A549 treated with AZD9567 at 1 μM for 4 hours (cell line): ENCODE results near the gene FOXF1. TPM values are rescaled to one million over a fixed set of nuclear protein-coding genes. Genes with fewer than 3 reads are reported as not detected.

Source experiments
- total RNA-seq: library from RNA; stranded (reverse); fragments of 200-300 nt; extraction: Qiagen RNA extraction; gene quantifications from 5 replicates; pipeline ENCODE4 v1.2.3, GENCODE V29; 2022; ENCODE audit not compliant: insufficient read depth

FOXF1 gene
- 0.02 TPM in 1 of 5 replicates, not detected in the others for total RNA-seq

DNA sequence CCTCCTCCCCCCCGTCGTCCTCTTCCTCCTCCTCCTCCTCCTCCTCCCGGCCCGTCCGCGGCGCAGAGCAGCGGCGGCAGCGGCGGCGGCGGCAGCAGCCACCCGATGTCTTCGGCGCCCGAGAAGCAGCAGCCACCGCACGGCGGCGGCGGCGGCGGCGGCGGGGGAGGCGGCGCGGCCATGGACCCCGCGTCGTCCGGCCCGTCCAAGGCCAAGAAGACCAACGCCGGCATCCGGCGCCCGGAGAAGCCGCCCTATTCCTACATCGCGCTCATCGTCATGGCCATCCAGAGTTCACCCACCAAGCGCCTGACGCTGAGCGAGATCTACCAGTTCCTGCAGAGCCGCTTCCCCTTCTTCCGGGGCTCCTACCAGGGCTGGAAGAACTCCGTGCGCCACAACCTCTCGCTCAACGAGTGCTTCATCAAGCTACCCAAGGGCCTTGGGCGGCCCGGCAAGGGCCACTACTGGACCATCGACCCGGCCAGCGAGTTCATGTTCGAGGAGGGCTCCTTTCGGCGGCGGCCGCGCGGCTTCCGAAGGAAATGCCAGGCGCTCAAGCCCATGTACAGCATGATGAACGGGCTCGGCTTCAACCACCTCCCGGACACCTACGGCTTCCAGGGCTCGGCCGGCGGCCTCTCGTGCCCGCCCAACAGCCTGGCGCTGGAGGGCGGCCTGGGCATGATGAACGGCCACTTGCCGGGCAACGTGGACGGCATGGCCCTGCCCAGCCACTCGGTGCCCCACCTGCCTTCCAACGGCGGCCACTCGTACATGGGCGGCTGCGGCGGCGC is at the start of gene FOXF1:
FOXF1 (plus strand) TSS at position 63 of the 797 bp plus-strand sequence; CDS start at position 106, 43 bp downstream.

DNA sequence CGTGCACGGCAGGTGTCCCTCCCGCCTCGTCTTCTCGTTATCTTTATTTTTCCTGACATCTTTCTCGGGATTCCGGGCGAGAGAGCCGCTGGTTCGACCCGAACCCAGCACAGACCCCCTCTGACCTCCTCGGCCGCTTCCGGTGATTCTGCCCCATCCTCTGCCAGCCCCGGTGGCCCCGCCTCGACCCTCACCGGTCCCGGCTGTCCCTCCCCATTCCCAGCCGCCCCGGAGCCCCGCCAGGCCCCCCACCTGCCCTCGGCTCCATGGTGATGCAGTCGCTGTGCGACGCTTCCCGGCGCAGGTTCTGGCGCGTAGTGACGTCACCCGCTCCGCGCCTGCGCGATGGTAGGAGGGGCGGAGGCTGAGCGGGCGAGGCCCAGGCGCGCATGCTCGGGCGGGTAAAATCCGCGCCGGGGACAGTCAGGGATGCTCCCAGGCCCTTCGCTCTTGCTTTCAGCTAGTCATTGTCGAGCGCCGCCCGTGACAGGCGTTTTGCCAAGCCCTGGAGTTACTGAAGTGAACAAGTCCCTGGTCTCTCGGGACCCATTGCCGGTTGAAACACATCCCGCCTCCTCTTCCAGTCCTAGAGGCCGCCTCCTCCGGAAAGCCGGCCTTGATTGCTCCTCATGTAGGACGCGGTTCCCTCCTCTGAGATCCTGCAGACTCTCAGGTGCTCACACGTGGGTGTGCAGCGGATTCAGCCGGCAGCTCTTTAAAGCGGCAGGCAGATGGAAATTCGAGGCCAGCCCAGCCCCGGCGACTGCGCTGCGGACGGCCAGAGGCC is 44.8 kb downstream of the FOXF1 start, which contains the start of gene MTHFSD:
MTHFSD (minus strand) TSS at position 319 of the 787 bp plus-strand sequence; CDS start at position 268, 51 bp downstream.

Other genes with a start within 250 kb of the FOXF1 start
- 10.0 to 11.1 TPM (median 10.7 TPM) in 5 replicates for gene MTHFSD, start 44.7 kb downstream of the FOXF1 start, total RNA-seq
- 4.2 to 5.0 TPM (median 4.9 TPM) in 5 replicates for gene FOXC2, start 56.3 kb downstream of the FOXF1 start, total RNA-seq
- gene FOXL1, start 68.0 kb downstream of the FOXF1 start, total RNA-seq: 1.1 to 2.1 TPM (median 1.5 TPM) in 5 replicates